ENCODE results near the gene FILIP1L. TPM values are rescaled to one million over a fixed set of nuclear protein-coding genes. Genes with fewer than 3 reads are reported as not detected.

Gene FILIP1L
- total and polyA plus RNA-seq, 12 donors, result 5.3 to 33.2 (median 17.4) TPM

DNA sequence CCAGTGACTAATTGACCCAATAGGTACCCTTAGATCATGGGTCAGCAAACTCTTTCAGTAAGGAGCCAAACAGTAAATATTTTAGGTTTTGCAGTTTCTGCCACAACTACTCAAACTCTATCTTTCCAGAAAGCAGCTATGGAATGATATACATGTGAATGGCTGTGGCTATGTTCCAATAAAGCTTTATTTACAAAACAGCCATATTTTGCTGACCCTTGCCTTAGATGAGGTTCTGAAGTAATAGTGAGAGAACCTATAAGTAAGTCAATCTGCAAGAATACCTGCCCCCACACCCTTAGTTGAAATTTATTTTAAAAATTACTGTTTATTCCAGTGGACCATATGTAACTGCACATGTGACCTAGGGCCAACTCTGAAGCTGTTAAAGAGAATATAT, 162.6 kb downstream of the FILIP1L start:
- H3K4me1 ChIP-seq (replicated peaks in 1 of 2), result peaks cover 10 to 28% of the 10 kb centered on the region in 2 donors
- no peak for DNase-seq
- no peak overlapping the region for H3K4me3 ChIP-seq
- no peaks in the 10 kb centered on the region for H3K27me3 ChIP-seq
- intact Hi-C loops (cut with DNase I), result no loop called here
- no peak for TF ChIP-seq POLR2A (IDR thresholded peaks at IDR 0.05)
- TF ChIP-seq, protein P1, sequence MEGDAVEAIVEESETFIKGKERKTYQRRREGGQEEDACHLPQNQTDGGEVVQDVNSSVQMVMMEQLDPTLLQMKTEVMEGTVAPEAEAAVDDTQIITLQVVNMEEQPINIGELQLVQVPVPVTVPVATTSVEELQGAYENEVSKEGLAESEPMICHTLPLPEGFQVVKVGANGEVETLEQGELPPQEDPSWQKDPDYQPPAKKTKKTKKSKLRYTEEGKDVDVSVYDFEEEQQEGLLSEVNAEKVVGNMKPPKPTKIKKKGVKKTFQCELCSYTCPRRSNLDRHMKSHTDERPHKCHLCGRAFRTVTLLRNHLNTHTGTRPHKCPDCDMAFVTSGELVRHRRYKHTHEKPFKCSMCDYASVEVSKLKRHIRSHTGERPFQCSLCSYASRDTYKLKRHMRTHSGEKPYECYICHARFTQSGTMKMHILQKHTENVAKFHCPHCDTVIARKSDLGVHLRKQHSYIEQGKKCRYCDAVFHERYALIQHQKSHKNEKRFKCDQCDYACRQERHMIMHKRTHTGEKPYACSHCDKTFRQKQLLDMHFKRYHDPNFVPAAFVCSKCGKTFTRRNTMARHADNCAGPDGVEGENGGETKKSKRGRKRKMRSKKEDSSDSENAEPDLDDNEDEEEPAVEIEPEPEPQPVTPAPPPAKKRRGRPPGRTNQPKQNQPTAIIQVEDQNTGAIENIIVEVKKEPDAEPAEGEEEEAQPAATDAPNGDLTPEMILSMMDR (IDR thresholded peaks at IDR 0.05), result no peak
- H3K36me3 ChIP-seq (replicated peaks in 1 of 2), result no peaks in the 10 kb centered on the region
- H3K9me3 ChIP-seq (replicated peaks in 1 of 3), result no peaks in the 10 kb centered on the region
- no peak overlapping the region for H3K27ac ChIP-seq

DNA sequence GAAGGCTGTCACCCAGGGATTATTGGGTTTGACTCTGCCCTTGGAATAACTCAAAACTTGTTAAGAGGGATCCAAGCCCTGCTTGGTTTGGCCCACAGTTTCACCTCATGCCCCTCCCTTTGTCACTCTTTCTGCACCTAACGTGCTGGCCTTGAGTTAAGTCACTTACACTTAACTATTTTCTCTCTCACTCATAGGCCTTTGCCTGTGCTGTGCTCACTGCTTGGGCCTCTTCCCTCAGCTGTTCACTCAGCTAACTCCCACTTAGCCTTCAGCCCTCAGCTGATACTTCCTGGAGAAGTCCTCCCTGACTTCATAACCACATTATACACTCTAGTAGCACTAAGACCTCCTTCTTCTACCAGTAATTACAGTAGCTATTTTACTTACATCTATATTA, 163.4 kb downstream of the FILIP1L start:
- 26 to 62% (median 46%) methylated on average over 1 of the region's 1 CpG for WGBS, 4 donors
- DNase-seq, result no peak
- Histone ChIP-seq H3K36me3 (replicated peaks in 1 of 2) (no peaks in the 10 kb centered on the region), H3K4me3 (no peak overlapping the region), H3K27me3 (no peaks in the 10 kb centered on the region), H3K4me1 (replicated peaks in 1 of 2) (peaks cover 10 to 28% of the 10 kb centered on the region in 2 donors), H3K9me3 (replicated peaks in 1 of 3) (no peaks in the 10 kb centered on the region), H3K27ac (no peak overlapping the region)
- intact Hi-C loops (cut with DNase I), result no loop called here
- TF ChIP-seq POLR2A (IDR thresholded peaks at IDR 0.05), result no peak
- TF ChIP-seq, protein P1 (IDR thresholded peaks at IDR 0.05), result no peak

DNA sequence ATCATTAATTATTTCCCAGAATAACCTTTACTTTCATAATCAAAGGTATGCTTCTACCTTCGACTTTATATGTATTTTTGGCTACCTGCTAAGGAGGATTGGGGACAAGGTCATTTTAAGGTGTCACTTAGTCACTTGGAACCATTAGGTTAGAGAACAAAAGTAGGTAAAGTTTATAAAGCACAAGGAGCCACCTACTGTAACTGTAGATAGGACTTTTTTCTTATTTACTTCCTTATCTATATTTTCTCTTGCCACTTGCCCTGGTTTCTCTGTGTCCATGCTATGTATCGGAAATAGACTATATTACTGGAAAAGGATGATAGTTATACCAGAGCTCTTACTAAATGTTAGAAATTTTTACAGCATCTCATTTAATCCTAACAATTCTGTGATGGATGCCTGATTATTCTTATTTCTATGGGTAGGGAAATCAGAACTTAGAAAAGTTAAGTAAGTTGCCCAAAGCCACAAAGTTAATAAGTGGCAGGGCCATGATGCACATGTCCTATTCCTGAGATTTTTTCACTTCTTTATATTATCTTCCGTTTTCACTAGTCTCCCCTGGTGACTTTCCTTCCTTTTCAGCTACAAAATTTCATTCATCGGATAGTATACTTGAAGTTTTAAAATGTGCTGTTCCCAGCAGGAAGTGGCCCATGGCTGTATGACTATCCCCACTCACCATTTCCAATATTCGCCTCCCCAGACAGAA, 164.2 kb downstream of the FILIP1L start:
- H3K4me1 ChIP-seq (replicated peaks in 1 of 2), result peaks cover 10 to 28% of the 10 kb centered on the region in 2 donors
- no peak overlapping the region for H3K4me3 ChIP-seq
- intact Hi-C loops (cut with DNase I), result no loop called here
- H3K27me3 ChIP-seq, result no peaks in the 10 kb centered on the region
- H3K36me3 ChIP-seq (replicated peaks in 1 of 2), result no peaks in the 10 kb centered on the region
- H3K27ac ChIP-seq, result no peak overlapping the region
- no peak for DNase-seq
- WGBS, 4 donors, result 82 to 84% (median 82%) methylated on average over 5 of the region's 5 CpGs
- H3K9me3 ChIP-seq (replicated peaks in 1 of 3), result no peaks in the 10 kb centered on the region
- TF ChIP-seq, protein P1 (IDR thresholded peaks at IDR 0.05), result no peak
- TF ChIP-seq POLR2A (IDR thresholded peaks at IDR 0.05), result no peak

DNA sequence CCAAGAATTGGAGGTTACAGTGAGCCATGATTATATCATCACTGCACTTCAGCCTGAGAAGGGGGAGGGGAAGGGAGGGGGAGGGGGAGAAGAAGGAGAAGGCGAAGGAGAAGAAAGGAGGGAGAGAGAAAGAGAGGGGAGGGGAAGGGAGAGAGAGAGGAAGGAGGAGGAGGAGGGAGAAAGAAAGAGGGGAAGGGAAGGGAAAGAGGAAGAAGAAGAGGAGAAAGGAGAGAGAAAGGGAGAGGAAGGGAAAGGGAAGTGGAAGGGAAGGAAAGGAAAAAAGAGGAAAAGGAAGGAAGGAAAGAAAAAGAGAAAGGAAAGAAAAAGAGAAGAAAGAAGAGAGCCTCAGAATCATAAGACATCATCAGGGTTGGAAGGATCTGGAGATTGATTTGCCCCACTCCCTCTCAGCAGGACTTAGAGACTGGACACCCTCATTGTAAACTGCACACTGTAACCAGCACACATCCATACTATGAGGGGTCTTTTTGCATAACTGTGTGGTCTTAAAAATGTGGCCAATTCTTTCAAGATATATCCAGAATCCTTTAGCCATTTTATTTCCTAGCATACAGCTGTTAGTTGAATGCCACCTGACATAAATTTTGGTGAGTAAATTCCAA, 165.7 kb downstream of the FILIP1L start:
- intact Hi-C loops (cut with DNase I), result no loop called here
- 91 to 97% (median 95%) methylated on average over 1 of the region's 1 CpG for WGBS, 4 donors
- no peak for TF ChIP-seq POLR2A (IDR thresholded peaks at IDR 0.05)
- TF ChIP-seq, protein P1 (IDR thresholded peaks at IDR 0.05), result no peak
- Histone ChIP-seq H3K36me3 (replicated peaks in 1 of 2) (no peaks in the 10 kb centered on the region), H3K4me1 (replicated peaks in 1 of 2) (peaks cover 10 to 28% of the 10 kb centered on the region in 2 donors), H3K4me3 (no peak overlapping the region), H3K9me3 (replicated peaks in 1 of 3) (no peaks in the 10 kb centered on the region), H3K27ac (peak overlapping the region in 1 of 5 donors; percentile 23), H3K27me3 (no peaks in the 10 kb centered on the region)
- DNase-seq, result no peak

All from adrenal gland (tissue), 12 donors.